ENCODE results near the gene ARFGEF3.
"Not testable (repeated sequence)": the region's sequence is repeated elsewhere in the genome, so short reads cannot be mapped to it uniquely, and the experiment has no call there.

Gene ARFGEF3

GRCh38 chr6:138346302-138347195, 184.8 kb downstream of the ARFGEF3 start:
- H3K27me3 ChIP-seq (ENCODE audit: low read depth, low read length): no peaks in the 10 kb centered on the region
- no peak overlapping the region for H3K4me3 ChIP-seq (ENCODE audit: low read length)
- no peak overlapping the region for H3K9ac ChIP-seq (ENCODE audit: low read length)
- no peaks in the 10 kb centered on the region for H4K20me1 ChIP-seq (ENCODE audit: insufficient read depth, low read length)
- TF ChIP-seq CTCF (IDR thresholded peaks at IDR 0.05; ENCODE audit: low read depth, low read length) (no peak), EZH2phosphoT487 (IDR thresholded peaks at IDR 0.05; ENCODE audit: low read depth) (no peak)
- H2AFZ ChIP-seq (ENCODE audit: low read depth, low read length): no peak overlapping the region
- H3K4me1 ChIP-seq (ENCODE audit: low read length): no peaks in the 10 kb centered on the region
- no peaks in the 10 kb centered on the region for H3K36me3 ChIP-seq (replicated peaks; ENCODE audit: low read depth, low read length)
- no peak overlapping the region for H3K4me2 ChIP-seq (ENCODE audit: low read length)
- no peaks in the 10 kb centered on the region for H3K9me3 ChIP-seq (ENCODE audit: insufficient read depth, low read length)
- no peaks in the 10 kb centered on the region for H3K79me2 ChIP-seq (ENCODE audit: low read length)
- H3K27ac ChIP-seq (ENCODE audit: low read length): no peak overlapping the region

- H3K27ac ChIP-seq (ENCODE audit: low read length): no peak overlapping the region
- TF ChIP-seq CTCF (IDR thresholded peaks at IDR 0.05; ENCODE audit: low read depth, low read length): no peak
- TF ChIP-seq EZH2phosphoT487 (IDR thresholded peaks at IDR 0.05; ENCODE audit: low read depth): no peak
- no peak overlapping the region for H3K4me2 ChIP-seq (ENCODE audit: low read length)
These were observed 186.1 kb downstream of the ARFGEF3 start for GRCh38 chr6:138347864-138348263.

GRCh38 chr6:138349891-138350290, 188.2 kb downstream of the ARFGEF3 start:
- Histone ChIP-seq H3K9me3 (ENCODE audit: insufficient read depth, low read length) (no peaks in the 10 kb centered on the region), H3K4me1 (ENCODE audit: low read length) (no peaks in the 10 kb centered on the region), H3K36me3 (replicated peaks; ENCODE audit: low read depth, low read length) (no peaks in the 10 kb centered on the region), H2AFZ (ENCODE audit: low read depth, low read length) (no peak overlapping the region), H3K4me2 (ENCODE audit: low read length) (no peak overlapping the region), H3K4me3 (ENCODE audit: low read length) (no peak overlapping the region), H3K27me3 (ENCODE audit: low read depth, low read length) (no peaks in the 10 kb centered on the region), H3K79me2 (ENCODE audit: low read length) (no peaks in the 10 kb centered on the region), H4K20me1 (ENCODE audit: insufficient read depth, low read length) (no peaks in the 10 kb centered on the region), H3K27ac (ENCODE audit: low read length) (no peak overlapping the region), H3K9ac (ENCODE audit: low read length) (no peak overlapping the region)
- TF ChIP-seq EZH2phosphoT487 (IDR thresholded peaks at IDR 0.05; ENCODE audit: low read depth) (no peak), CTCF (IDR thresholded peaks at IDR 0.05; ENCODE audit: low read depth, low read length) (no peak)

More at GRCh38 chr6:138347864-138348263, 186.1 kb downstream of the ARFGEF3 start:
- H3K27me3 ChIP-seq (ENCODE audit: low read depth, low read length): no peaks in the 10 kb centered on the region
- no peaks in the 10 kb centered on the region for H3K9me3 ChIP-seq (ENCODE audit: insufficient read depth, low read length)
- no peaks in the 10 kb centered on the region for H3K79me2 ChIP-seq (ENCODE audit: low read length)
- no peak overlapping the region for H2AFZ ChIP-seq (ENCODE audit: low read depth, low read length)
- no peaks in the 10 kb centered on the region for H3K36me3 ChIP-seq (replicated peaks; ENCODE audit: low read depth, low read length)
- no peak overlapping the region for H3K9ac ChIP-seq (ENCODE audit: low read length)
- H3K4me1 ChIP-seq (ENCODE audit: low read length): no peaks in the 10 kb centered on the region
- H3K4me3 ChIP-seq (ENCODE audit: low read length): no peak overlapping the region
- H4K20me1 ChIP-seq (ENCODE audit: insufficient read depth, low read length): no peaks in the 10 kb centered on the region

GRCh38 chr6:138357928-138358327, 196.2 kb downstream of the ARFGEF3 start:
- no peaks in the 10 kb centered on the region for H4K20me1 ChIP-seq (ENCODE audit: insufficient read depth, low read length)
- H3K4me2 ChIP-seq (ENCODE audit: low read length): no peak overlapping the region
- no peaks in the 10 kb centered on the region for H3K4me1 ChIP-seq (ENCODE audit: low read length)
- no peak for TF ChIP-seq EZH2phosphoT487 (IDR thresholded peaks at IDR 0.05; ENCODE audit: low read depth)
- no peak for TF ChIP-seq CTCF (IDR thresholded peaks at IDR 0.05; ENCODE audit: low read depth, low read length)
- no peak overlapping the region for H3K4me3 ChIP-seq (ENCODE audit: low read length)
- no peak overlapping the region for H2AFZ ChIP-seq (ENCODE audit: low read depth, low read length)
- no peaks in the 10 kb centered on the region for H3K79me2 ChIP-seq (ENCODE audit: low read length)
- no peak overlapping the region for H3K27ac ChIP-seq (ENCODE audit: low read length)
- H3K9me3 ChIP-seq (ENCODE audit: insufficient read depth, low read length): no peaks in the 10 kb centered on the region
- no peaks in the 10 kb centered on the region for H3K27me3 ChIP-seq (ENCODE audit: low read depth, low read length)
- H3K36me3 ChIP-seq (replicated peaks; ENCODE audit: low read depth, low read length): no peaks in the 10 kb centered on the region
- H3K9ac ChIP-seq (ENCODE audit: low read length): no peak overlapping the region

GRCh38 chr6:138368684-138369083, 206.9 kb downstream of the ARFGEF3 start:
- H3K79me2 ChIP-seq (ENCODE audit: low read length); H4K20me1 ChIP-seq (ENCODE audit: insufficient read depth, low read length); H3K36me3 ChIP-seq (replicated peaks; ENCODE audit: low read depth, low read length); H3K9me3 ChIP-seq (ENCODE audit: insufficient read depth, low read length); H3K27me3 ChIP-seq (ENCODE audit: low read depth, low read length); H3K4me2 ChIP-seq (ENCODE audit: low read length); H3K27ac ChIP-seq (ENCODE audit: low read length); H3K9ac ChIP-seq (ENCODE audit: low read length); H3K4me1 ChIP-seq (ENCODE audit: low read length); H2AFZ ChIP-seq (ENCODE audit: low read depth, low read length); H3K4me3 ChIP-seq (ENCODE audit: low read length): not testable (repeated sequence)
